Measurements from ENCODE around the gene FOXP2.
"Not testable (repeated sequence)": the region's sequence is repeated elsewhere in the genome, so short reads cannot be mapped to it uniquely, and the experiment has no call there.

Gene FOXP2

GRCh38 chr7:114422507-114423501 lies 8.2 kb downstream of the FOXP2 start:
- DNase-seq, result peak; percentile 98

- DNase-seq, result peak; percentile 90
These were observed 11.8 kb downstream of the FOXP2 start for GRCh38 chr7:114426382-114426781.

- DNase-seq, result peak; percentile 86
These were observed 12.2 kb downstream of the FOXP2 start for GRCh38 chr7:114426824-114427223.

- peak; percentile 38 for DNase-seq
These were observed 13.6 kb downstream of the FOXP2 start for GRCh38 chr7:114428211-114428610.

- DNase-seq, result peak; percentile 61
These were observed 16.6 kb downstream of the FOXP2 start for GRCh38 chr7:114431189-114431588.

- peak; percentile 88 for DNase-seq
These were observed 17.4 kb downstream of the FOXP2 start for GRCh38 chr7:114432061-114432460.

- DNase-seq, result peak; percentile 81
These were observed 18.1 kb downstream of the FOXP2 start for GRCh38 chr7:114432703-114433102.

- peak; percentile 81 for DNase-seq
These were observed 25.0 kb downstream of the FOXP2 start for GRCh38 chr7:114439581-114439980.

- not testable (repeated sequence) for DNase-seq
These were observed 26.3 kb downstream of the FOXP2 start for GRCh38 chr7:114440927-114441326.

- no peak for DNase-seq
These were observed 29.6 kb downstream of the FOXP2 start for GRCh38 chr7:114444196-114444595.

- no peak for DNase-seq
These were observed 35.8 kb downstream of the FOXP2 start for GRCh38 chr7:114450431-114450830.

GRCh38 chr7:114459574-114459973 lies 45.0 kb downstream of the FOXP2 start:
- no peak for DNase-seq

- no peak for DNase-seq
These were observed 45.4 kb downstream of the FOXP2 start for GRCh38 chr7:114460021-114460420.

GRCh38 chr7:114466917-114467316 lies 52.3 kb downstream of the FOXP2 start:
- DNase-seq, result no peak

- no peak for DNase-seq
These were observed 54.2 kb downstream of the FOXP2 start for GRCh38 chr7:114468844-114469243.

- no peak for DNase-seq
These were observed 58.4 kb downstream of the FOXP2 start for GRCh38 chr7:114472896-114473512.

- DNase-seq, result no peak
These were observed 63.8 kb downstream of the FOXP2 start for GRCh38 chr7:114478384-114478783.

GRCh38 chr7:114481999-114482398 lies 67.4 kb downstream of the FOXP2 start:
- DNase-seq, result peak; percentile 87

- DNase-seq, result no peak
These were observed 69.6 kb downstream of the FOXP2 start for GRCh38 chr7:114484226-114484625.

- DNase-seq, result no peak
These were observed 72.6 kb downstream of the FOXP2 start for GRCh38 chr7:114487174-114487573.

- DNase-seq, result no peak
These were observed 74.1 kb downstream of the FOXP2 start for GRCh38 chr7:114488696-114489095.

GRCh38 chr7:114497491-114497890 lies 82.9 kb downstream of the FOXP2 start:
- DNase-seq, result not testable (repeated sequence)

GRCh38 chr7:114502454-114503254 lies 88.0 kb downstream of the FOXP2 start:
- peak; percentile 78 for DNase-seq

Measured in NCI-H69 (cell line).